NCI-H128 (cell line): ENCODE results near the gene SDF4.
A peak's percentile ranks its signal among the peaks of the same experiment; 100 is the strongest.

Experiments
- DNase-seq: peaks from one replicate; lab custom pipeline; 2025; ENCODE audit not compliant: unreplicated experiment; lab: John Stamatoyannopoulos, UW

The SDF4 gene

GRCh38 chr1:1215080-1215676 lies 16.6 kb downstream of the SDF4 start:
- DNase-seq = no peak

GRCh38 chr1:1213345-1214265 lies 18.2 kb downstream of the SDF4 start, which contains the start of gene TNFRSF4:
Gene TNFRSF4 (minus strand): TSS chr1:1214153. CDS start chr1:1214127, 26 bp downstream.
- no peak for DNase-seq

- no peak for DNase-seq
Observed at GRCh38 chr1:1212780-1213344, 18.9 kb downstream of the SDF4 start.

- DNase-seq = no peak
Observed at GRCh38 chr1:1211541-1212441, 20.0 kb downstream of the SDF4 start.

GRCh38 chr1:1210726-1211540 lies 20.9 kb downstream of the SDF4 start:
- DNase-seq = no peak

- no peak for DNase-seq
Observed at GRCh38 chr1:1208713-1209433, 22.9 kb downstream of the SDF4 start.

GRCh38 chr1:1207571-1207892 lies 24.3 kb downstream of the SDF4 start:
- no peak for DNase-seq

- DNase-seq = no peak
Observed at GRCh38 chr1:1206966-1207531, 24.8 kb downstream of the SDF4 start.

GRCh38 chr1:1206376-1206965 lies 25.3 kb downstream of the SDF4 start, which contains the start of gene TNFRSF18:
Gene TNFRSF18 (minus strand): TSS chr1:1206592. CDS start chr1:1206571, 21 bp downstream.
- DNase-seq = peak; percentile 43

GRCh38 chr1:1205769-1206375 lies 25.9 kb downstream of the SDF4 start:
- DNase-seq = no peak

GRCh38 chr1:1204998-1205768 lies 26.6 kb downstream of the SDF4 start:
- no peak for DNase-seq

- DNase-seq = no peak
Observed at GRCh38 chr1:1204425-1204920, 27.3 kb downstream of the SDF4 start.

- DNase-seq = no peak
Observed at GRCh38 chr1:1203561-1204424, 28.0 kb downstream of the SDF4 start.

- DNase-seq = no peak
Observed at GRCh38 chr1:1202831-1203560, 28.8 kb downstream of the SDF4 start.

- DNase-seq = no peak
Observed at GRCh38 chr1:1200876-1201810, 30.7 kb downstream of the SDF4 start.
